ENCODE results near the gene FYN. TPM values are rescaled to one million over a fixed set of nuclear protein-coding genes. Genes with fewer than 3 reads are reported as not detected.

FYN gene
- polyA plus RNA-seq, 2 of the 4 experiments (the other 2 are of a cell fraction), result 3.5 to 3.7 TPM

DNA sequence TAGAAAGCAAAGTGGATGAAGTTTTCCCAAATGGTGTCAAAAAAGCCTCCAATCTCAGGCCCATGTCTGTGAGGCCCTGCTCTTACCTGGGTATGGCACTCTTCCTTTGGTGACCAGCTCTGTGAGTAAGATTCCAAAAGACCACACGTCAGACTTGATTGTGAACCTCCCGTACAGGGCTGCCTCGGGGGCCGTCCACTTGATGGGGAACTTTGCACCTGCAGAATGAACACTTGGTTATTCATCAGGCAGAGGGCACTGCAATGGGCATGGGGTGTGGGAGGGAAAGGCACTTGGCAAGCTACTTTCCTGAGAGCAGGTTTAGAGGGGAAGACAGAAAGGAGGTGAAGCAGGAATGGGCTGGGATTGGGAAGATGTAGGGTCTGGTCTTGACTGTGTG, 198.8 kb downstream of the FYN start:
- WGBS (ENCODE audit: missing lambda C conversion rate), result 90% methylated on average over 4 of the region's 4 CpGs
- POLR2A ChIA-PET, result no interaction called here
- no peak for FAIRE-seq

DNA sequence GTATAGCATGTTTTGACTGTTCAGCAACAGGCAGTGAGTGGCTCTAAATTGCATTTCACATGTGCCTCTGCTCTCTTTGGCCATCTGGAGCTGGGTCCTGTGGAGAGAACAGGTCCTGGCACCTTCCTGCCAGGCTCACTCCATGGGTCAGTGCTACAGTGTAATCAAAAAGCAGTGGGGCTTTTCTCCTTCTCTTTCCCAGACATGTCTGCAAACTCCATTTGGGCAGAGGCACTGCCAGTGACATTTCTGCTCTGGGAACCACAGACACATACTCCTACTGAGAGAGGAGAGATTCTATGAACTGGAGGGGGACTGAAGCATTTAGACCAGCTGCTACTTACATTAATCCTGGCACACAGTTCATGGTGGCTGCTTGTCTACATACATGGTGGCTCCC, 199.3 kb downstream of the FYN start:
- POLR2A ChIA-PET, result no interaction called here

More for the DNA sequence above, 198.8 kb downstream of the FYN start:
- ATAC-seq (no peak), DNase-seq (ENCODE audit: low read depth in 1 of 2, low spot score in 1 of 2) (no peak)
- CTCF ChIA-PET, result no interaction called here
- Histone ChIP-seq H3K9me3 (no peaks in the 10 kb centered on the region), H3K4me2 (no peak overlapping the region), H3K27ac (no peak overlapping the region), H3K4me3 (no peak overlapping the region), H3K4me1 (peaks cover 14% of the 10 kb centered on the region; the same call in 2 of the 3 replicates)
- TF ChIP-seq BHLHE40 (IDR thresholded peaks at IDR 0.05; ENCODE audit: low read depth, low read length) (no peak), KDM5A (IDR thresholded peaks at IDR 0.05) (no peak), EHF (CRISPR knock-in tag; IDR thresholded peaks at IDR 0.05) (no peak), MYC (IDR thresholded peaks at IDR 0.05; ENCODE audit: borderline replicate concordance, low read length) (no peak), POLR2AphosphoS2 (conservative IDR thresholded peaks at IDR 0.05; ENCODE audit: low read length) (no peak), SMC3 (IDR thresholded peaks at IDR 0.05) (no peak), CBX2 (IDR thresholded peaks at IDR 0.05; ENCODE audit: borderline replicate concordance, low read depth) (no peak), ZNF302 (CRISPR knock-in tag; IDR thresholded peaks at IDR 0.05) (no peak), RCOR1 (IDR thresholded peaks at IDR 0.05; ENCODE audit: low read depth, low read length) (no peak), CHD2 (IDR thresholded peaks at IDR 0.05; ENCODE audit: low read length, partially characterized antibody) (no peak), CEBPB (IDR thresholded peaks at IDR 0.05) (no peak), HDAC2 (IDR thresholded peaks at IDR 0.05) (no peak), JUNB (IDR thresholded peaks at IDR 0.05) (no peak), ZSCAN20 (CRISPR knock-in tag; IDR thresholded peaks at IDR 0.05) (no peak)
- TF ChIP-seq, protein P1, sequence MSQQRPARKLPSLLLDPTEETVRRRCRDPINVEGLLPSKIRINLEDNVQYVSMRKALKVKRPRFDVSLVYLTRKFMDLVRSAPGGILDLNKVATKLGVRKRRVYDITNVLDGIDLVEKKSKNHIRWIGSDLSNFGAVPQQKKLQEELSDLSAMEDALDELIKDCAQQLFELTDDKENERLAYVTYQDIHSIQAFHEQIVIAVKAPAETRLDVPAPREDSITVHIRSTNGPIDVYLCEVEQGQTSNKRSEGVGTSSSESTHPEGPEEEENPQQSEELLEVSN (IDR thresholded peaks at IDR 0.05; ENCODE audit: borderline replicate concordance, low read depth), result no peak
- TF ChIP-seq, protein P2, sequence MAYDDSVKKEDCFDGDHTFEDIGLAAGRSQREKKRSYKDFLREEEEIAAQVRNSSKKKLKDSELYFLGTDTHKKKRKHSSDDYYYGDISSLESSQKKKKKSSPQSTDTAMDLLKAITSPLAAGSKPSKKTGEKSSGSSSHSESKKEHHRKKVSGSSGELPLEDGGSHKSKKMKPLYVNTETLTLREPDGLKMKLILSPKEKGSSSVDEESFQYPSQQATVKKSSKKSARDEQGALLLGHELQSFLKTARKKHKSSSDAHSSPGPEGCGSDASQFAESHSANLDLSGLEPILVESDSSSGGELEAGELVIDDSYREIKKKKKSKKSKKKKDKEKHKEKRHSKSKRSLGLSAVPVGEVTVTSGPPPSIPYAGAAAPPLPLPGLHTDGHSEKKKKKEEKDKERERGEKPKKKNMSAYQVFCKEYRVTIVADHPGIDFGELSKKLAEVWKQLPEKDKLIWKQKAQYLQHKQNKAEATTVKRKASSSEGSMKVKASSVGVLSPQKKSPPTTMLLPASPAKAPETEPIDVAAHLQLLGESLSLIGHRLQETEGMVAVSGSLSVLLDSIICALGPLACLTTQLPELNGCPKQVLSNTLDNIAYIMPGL (CRISPR knock-in tag; IDR thresholded peaks at IDR 0.05; ENCODE audit: borderline replicate concordance), result no peak
- TF ChIP-seq, protein P3, sequence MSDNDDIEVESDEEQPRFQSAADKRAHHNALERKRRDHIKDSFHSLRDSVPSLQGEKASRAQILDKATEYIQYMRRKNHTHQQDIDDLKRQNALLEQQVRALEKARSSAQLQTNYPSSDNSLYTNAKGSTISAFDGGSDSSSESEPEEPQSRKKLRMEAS (IDR thresholded peaks at IDR 0.05), result no peak
- TF ChIP-seq, protein P4, sequence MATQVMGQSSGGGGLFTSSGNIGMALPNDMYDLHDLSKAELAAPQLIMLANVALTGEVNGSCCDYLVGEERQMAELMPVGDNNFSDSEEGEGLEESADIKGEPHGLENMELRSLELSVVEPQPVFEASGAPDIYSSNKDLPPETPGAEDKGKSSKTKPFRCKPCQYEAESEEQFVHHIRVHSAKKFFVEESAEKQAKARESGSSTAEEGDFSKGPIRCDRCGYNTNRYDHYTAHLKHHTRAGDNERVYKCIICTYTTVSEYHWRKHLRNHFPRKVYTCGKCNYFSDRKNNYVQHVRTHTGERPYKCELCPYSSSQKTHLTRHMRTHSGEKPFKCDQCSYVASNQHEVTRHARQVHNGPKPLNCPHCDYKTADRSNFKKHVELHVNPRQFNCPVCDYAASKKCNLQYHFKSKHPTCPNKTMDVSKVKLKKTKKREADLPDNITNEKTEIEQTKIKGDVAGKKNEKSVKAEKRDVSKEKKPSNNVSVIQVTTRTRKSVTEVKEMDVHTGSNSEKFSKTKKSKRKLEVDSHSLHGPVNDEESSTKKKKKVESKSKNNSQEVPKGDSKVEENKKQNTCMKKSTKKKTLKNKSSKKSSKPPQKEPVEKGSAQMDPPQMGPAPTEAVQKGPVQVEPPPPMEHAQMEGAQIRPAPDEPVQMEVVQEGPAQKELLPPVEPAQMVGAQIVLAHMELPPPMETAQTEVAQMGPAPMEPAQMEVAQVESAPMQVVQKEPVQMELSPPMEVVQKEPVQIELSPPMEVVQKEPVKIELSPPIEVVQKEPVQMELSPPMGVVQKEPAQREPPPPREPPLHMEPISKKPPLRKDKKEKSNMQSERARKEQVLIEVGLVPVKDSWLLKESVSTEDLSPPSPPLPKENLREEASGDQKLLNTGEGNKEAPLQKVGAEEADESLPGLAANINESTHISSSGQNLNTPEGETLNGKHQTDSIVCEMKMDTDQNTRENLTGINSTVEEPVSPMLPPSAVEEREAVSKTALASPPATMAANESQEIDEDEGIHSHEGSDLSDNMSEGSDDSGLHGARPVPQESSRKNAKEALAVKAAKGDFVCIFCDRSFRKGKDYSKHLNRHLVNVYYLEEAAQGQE (IDR thresholded peaks at IDR 0.05), result no peak
- TF ChIP-seq, protein P5, sequence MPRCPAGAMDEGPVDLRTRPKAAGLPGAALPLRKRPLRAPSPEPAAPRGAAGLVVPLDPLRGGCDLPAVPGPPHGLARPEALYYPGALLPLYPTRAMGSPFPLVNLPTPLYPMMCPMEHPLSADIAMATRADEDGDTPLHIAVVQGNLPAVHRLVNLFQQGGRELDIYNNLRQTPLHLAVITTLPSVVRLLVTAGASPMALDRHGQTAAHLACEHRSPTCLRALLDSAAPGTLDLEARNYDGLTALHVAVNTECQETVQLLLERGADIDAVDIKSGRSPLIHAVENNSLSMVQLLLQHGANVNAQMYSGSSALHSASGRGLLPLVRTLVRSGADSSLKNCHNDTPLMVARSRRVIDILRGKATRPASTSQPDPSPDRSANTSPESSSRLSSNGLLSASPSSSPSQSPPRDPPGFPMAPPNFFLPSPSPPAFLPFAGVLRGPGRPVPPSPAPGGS (IDR thresholded peaks at IDR 0.05), result no peak

More for the DNA sequence above, 199.3 kb downstream of the FYN start:
- Histone ChIP-seq H3K4me2 (no peak overlapping the region), H3K9me3 (no peaks in the 10 kb centered on the region), H3K27ac (no peak overlapping the region), H3K4me1 (peaks cover 14% of the 10 kb centered on the region; the same call in 2 of the 3 replicates), H3K4me3 (no peak overlapping the region)
- no peak for TF ChIP-seq MAFK (IDR thresholded peaks at IDR 0.05; ENCODE audit: partially characterized antibody)
- TF ChIP-seq CHD4 (IDR thresholded peaks at IDR 0.05; ENCODE audit: borderline replicate concordance), result no peak
- TF ChIP-seq ZC3H11A (IDR thresholded peaks at IDR 0.05), result no peak
- no peak for TF ChIP-seq CBX2 (IDR thresholded peaks at IDR 0.05; ENCODE audit: borderline replicate concordance, low read depth)
- TF ChIP-seq, protein P5 (IDR thresholded peaks at IDR 0.05), result no peak
- TF ChIP-seq KDM5A (IDR thresholded peaks at IDR 0.05), result no peak
- CTCF ChIA-PET, result no interaction called here
- FAIRE-seq (no peak), DNase-seq (ENCODE audit: low read depth in 1 of 2, low spot score in 1 of 2) (no peak), ATAC-seq (no peak)
